ENCODE measurements around the gene DHX34.

The DHX34 gene

DNA sequence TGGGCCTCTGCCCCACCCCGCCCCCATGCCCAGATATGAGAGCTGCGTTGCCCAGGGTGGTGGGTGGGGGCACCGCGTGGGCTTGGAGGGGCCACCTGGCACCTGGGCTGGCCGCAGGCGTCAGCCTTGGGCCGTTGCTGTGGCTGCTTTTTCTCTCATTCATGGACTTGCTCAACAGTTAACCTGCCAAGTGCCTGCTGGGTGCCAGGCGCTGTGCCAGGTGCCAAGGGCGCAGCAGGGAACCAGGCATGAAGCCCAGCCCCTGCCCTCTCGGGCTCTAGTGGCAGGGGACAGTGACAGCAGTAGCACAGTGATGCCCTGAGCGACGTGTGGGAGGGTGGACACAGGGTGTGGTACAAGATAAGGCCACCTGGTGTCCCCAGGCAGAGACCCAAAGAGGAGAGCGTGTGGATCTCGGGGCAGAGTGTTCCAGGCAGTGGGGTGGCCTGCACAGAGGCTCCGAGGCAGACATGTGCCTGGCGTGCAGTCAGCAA is 28.1 kb downstream of the DHX34 start:
- DNase-seq = no peak
- peaks cover 82 to 100% (median 93%) of the 10 kb centered on the region in 3 donors for H3K36me3 ChIP-seq
- TF ChIP-seq, protein P1, sequence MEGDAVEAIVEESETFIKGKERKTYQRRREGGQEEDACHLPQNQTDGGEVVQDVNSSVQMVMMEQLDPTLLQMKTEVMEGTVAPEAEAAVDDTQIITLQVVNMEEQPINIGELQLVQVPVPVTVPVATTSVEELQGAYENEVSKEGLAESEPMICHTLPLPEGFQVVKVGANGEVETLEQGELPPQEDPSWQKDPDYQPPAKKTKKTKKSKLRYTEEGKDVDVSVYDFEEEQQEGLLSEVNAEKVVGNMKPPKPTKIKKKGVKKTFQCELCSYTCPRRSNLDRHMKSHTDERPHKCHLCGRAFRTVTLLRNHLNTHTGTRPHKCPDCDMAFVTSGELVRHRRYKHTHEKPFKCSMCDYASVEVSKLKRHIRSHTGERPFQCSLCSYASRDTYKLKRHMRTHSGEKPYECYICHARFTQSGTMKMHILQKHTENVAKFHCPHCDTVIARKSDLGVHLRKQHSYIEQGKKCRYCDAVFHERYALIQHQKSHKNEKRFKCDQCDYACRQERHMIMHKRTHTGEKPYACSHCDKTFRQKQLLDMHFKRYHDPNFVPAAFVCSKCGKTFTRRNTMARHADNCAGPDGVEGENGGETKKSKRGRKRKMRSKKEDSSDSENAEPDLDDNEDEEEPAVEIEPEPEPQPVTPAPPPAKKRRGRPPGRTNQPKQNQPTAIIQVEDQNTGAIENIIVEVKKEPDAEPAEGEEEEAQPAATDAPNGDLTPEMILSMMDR (IDR thresholded peaks at IDR 0.05) = no peak
- H3K9me3 ChIP-seq = no peaks in the 10 kb centered on the region
- no peak overlapping the region for H3K27ac ChIP-seq
- H3K4me3 ChIP-seq = no peak overlapping the region
- no peaks in the 10 kb centered on the region for H3K4me1 ChIP-seq
- intact Hi-C loops (cut with DNase I; ENCODE audit: low total_unique reads) = no loop called here
- no peaks in the 10 kb centered on the region for H3K27me3 ChIP-seq

DNA sequence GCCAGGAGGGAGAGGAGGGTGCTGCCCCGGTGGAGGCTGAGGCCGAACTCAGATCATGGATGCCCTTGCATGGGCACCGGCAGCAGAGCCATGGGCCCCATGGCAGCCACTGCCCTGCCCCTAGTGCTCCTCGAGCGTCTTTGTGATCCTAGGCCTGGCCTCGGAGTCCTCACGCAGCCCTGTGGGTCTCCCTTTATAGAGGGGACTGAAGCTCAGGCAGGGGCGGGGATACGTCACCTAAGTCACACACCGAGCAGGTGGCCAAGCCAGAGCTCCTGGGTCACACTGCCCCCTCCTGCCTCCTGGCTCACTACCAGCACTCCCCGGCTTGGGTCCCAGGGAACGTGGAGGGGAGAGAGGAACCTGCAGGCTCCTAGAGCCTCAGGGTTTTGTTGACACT is 28.7 kb downstream of the DHX34 start:
- no peaks in the 10 kb centered on the region for H3K4me1 ChIP-seq
- H3K9me3 ChIP-seq = no peaks in the 10 kb centered on the region
- no peak overlapping the region for H3K4me3 ChIP-seq
- intact Hi-C loops (cut with DNase I; ENCODE audit: low total_unique reads) = no loop called here
- no peaks in the 10 kb centered on the region for H3K27me3 ChIP-seq
- peaks cover 78 to 97% (median 92%) of the 10 kb centered on the region in 3 donors for H3K36me3 ChIP-seq
- no peak overlapping the region for H3K27ac ChIP-seq
- DNase-seq = no peak
- TF ChIP-seq, protein P1 (IDR thresholded peaks at IDR 0.05) = no peak

DNA sequence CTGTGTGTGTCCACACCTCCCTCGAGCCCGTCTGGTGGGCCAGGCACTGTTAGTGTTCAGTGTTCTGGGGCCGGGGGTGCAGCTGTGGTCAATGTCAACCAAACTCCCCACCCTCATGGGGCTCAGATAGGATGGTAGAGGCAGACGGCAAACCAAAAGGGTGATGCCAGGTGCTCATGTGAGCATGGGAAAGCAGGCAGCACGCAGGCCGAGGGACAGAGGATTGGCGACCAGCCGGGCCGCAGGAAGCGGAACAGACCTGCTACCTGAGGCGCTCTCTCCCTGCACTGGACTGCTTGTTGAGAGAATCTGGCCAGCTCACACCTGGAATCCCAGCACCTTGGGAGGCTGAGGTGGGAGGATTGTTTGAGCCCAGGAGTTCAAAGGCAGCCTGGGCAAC is 29.1 kb downstream of the DHX34 start:
- intact Hi-C loops (cut with DNase I; ENCODE audit: low total_unique reads) = no loop called here
- Histone ChIP-seq H3K27ac (no peak overlapping the region), H3K9me3 (no peaks in the 10 kb centered on the region), H3K27me3 (no peaks in the 10 kb centered on the region), H3K36me3 (peaks cover 74 to 93% (median 87%) of the 10 kb centered on the region in 3 donors), H3K4me3 (no peak overlapping the region), H3K4me1 (no peaks in the 10 kb centered on the region)
- no peak for DNase-seq
- TF ChIP-seq, protein P1 (IDR thresholded peaks at IDR 0.05) = no peak

DNA sequence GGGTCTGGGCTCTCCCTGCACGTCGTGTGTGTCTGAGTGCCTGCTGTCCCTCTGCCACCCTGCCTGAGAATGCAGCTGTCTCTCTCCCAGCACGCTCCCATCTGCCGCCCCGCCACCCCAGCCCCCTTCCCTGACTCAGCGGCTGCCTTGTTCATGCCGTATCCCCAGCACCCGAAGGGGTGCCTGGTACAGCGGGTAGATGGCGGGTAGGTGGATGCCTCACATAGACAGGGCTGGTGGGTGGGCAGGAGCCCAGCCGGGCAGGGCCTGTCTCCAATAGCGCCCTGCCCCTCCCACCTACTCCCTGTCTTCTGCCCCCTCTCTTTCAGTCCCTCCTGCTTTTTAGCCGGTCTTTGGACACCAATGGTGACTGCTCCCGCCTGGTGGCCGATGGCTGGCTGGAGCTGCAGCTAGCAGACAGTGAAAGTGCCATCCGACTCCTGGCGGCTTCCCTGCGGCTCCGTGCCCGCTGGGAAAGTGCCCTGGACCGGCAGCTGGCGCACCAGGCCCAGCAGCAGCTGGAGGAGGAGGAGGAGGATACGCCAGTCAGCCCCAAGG is 30.3 kb downstream of the DHX34 start:
- Histone ChIP-seq H3K27ac (no peak overlapping the region), H3K27me3 (no peaks in the 10 kb centered on the region), H3K36me3 (peaks cover 63 to 81% (median 75%) of the 10 kb centered on the region in 3 donors), H3K4me1 (no peaks in the 10 kb centered on the region), H3K4me3 (no peak overlapping the region), H3K9me3 (no peaks in the 10 kb centered on the region)
- DNase-seq = no peak
- TF ChIP-seq, protein P1 (IDR thresholded peaks at IDR 0.05) = no peak
- intact Hi-C loops (cut with DNase I; ENCODE audit: low total_unique reads) = no loop called here

DNA sequence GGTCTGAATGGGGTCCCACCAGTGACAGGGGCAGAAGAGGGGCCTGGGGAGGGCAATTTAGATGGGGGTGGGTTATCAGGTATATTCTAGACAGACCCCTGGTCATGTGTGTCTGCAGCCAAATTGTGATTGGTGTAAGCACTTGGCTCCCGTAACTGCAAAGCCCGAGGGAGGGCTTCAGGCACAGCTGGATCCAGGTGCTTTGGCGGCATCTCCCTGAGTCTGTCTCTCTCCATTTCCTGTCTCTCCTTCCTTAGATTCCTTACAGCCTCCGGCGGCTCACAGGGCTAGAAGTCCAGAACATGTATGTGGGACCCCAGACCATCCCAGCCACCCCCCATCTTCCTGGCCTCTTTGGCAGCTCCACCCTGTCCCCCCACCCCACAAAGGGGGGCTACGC is 31.4 kb downstream of the DHX34 start:
- H3K27me3 ChIP-seq = no peaks in the 10 kb centered on the region
- H3K4me3 ChIP-seq = no peak overlapping the region
- no peak overlapping the region for H3K27ac ChIP-seq
- no peaks in the 10 kb centered on the region for H3K9me3 ChIP-seq
- peaks cover 55 to 70% (median 64%) of the 10 kb centered on the region in 3 donors for H3K36me3 ChIP-seq
- TF ChIP-seq, protein P1 (IDR thresholded peaks at IDR 0.05) = no peak
- no peaks in the 10 kb centered on the region for H3K4me1 ChIP-seq
- intact Hi-C loops (cut with DNase I; ENCODE audit: low total_unique reads) = no loop called here
- DNase-seq = no peak

All from tibial artery (tissue), 4 donors.